Glutamatergic neuron (in vitro differentiated cells): ENCODE measurements around the gene RBM26. TPM values are rescaled to one million over a fixed set of nuclear protein-coding genes. Genes with fewer than 3 reads are reported as not detected.

Experiments used
- DNase-seq: peaks from one replicate; pipeline ENCODE4 v3.0.0; 2022
- H3K27ac Mint-ChIP-seq: one replicate; pipeline ENCODE4 v1.8.0; 2020; ENCODE audit warnings: mild to moderate bottlenecking, mixed read lengths, inconsistent platforms; ENCODE audit not compliant: unreplicated experiment
- H3K27me3 Mint-ChIP-seq: one replicate; pipeline ENCODE4 v1.8.0; 2020; ENCODE audit warnings: mild to moderate bottlenecking, moderate library complexity, mixed read lengths, inconsistent platforms; ENCODE audit not compliant: unreplicated experiment
- H3K36me3 Mint-ChIP-seq: one replicate; pipeline ENCODE4 v1.8.0; 2020; ENCODE audit warnings: mild to moderate bottlenecking, mixed read lengths, inconsistent platforms; ENCODE audit not compliant: unreplicated experiment
- H3K4me1 Mint-ChIP-seq: one replicate; pipeline ENCODE4 v1.8.0; 2020; ENCODE audit warnings: mild to moderate bottlenecking, low read depth, mixed read lengths, inconsistent platforms; ENCODE audit not compliant: unreplicated experiment
- H3K4me3 Mint-ChIP-seq: one replicate; pipeline ENCODE4 v1.8.0; 2020; ENCODE audit warnings: mild to moderate bottlenecking, mixed read lengths, inconsistent platforms; ENCODE audit not compliant: unreplicated experiment
- H3K9me3 Mint-ChIP-seq: one replicate; pipeline ENCODE4 v1.8.0; 2020; ENCODE audit warnings: mild to moderate bottlenecking, moderate library complexity, mixed read lengths, inconsistent platforms; ENCODE audit not compliant: unreplicated experiment
- total RNA-seq: library from RNA; stranded (reverse); fragmentation: NEBNext Ultra II Directional; extraction: Animal tissue kit (Norgen Biotek cat#: 25700); gene quantifications from one replicate; pipeline ENCODE4 v1.2.1, GENCODE V29; 2021; ENCODE audit not compliant: unreplicated experiment
- TF ChIP-seq, protein P1 (sequence below): fragments of 200-600 bp; sonication (generic); IDR thresholded peaks from one replicate; pipeline ENCODE4 v1.5.0; 2021; ENCODE audit not compliant: partially characterized antibody, unreplicated experiment

RBM26 gene
- total RNA-seq, 1 donor from 2014 or later: 51.4 TPM

GRCh38 chr13:79307433-79307861 lies 98.6 kb downstream of the RBM26 start:
- no peak for DNase-seq
- Mint-ChIP-seq H3K4me3 (no peak overlapping the region), H3K4me1 (no peaks in the 10 kb centered on the region), H3K27ac (no peak overlapping the region), H3K9me3 (peaks cover 1% of the 10 kb centered on the region), H3K36me3 (no peaks in the 10 kb centered on the region), H3K27me3 (peaks cover 2% of the 10 kb centered on the region)
- TF ChIP-seq, protein P1, sequence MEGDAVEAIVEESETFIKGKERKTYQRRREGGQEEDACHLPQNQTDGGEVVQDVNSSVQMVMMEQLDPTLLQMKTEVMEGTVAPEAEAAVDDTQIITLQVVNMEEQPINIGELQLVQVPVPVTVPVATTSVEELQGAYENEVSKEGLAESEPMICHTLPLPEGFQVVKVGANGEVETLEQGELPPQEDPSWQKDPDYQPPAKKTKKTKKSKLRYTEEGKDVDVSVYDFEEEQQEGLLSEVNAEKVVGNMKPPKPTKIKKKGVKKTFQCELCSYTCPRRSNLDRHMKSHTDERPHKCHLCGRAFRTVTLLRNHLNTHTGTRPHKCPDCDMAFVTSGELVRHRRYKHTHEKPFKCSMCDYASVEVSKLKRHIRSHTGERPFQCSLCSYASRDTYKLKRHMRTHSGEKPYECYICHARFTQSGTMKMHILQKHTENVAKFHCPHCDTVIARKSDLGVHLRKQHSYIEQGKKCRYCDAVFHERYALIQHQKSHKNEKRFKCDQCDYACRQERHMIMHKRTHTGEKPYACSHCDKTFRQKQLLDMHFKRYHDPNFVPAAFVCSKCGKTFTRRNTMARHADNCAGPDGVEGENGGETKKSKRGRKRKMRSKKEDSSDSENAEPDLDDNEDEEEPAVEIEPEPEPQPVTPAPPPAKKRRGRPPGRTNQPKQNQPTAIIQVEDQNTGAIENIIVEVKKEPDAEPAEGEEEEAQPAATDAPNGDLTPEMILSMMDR: no peak

DNA sequence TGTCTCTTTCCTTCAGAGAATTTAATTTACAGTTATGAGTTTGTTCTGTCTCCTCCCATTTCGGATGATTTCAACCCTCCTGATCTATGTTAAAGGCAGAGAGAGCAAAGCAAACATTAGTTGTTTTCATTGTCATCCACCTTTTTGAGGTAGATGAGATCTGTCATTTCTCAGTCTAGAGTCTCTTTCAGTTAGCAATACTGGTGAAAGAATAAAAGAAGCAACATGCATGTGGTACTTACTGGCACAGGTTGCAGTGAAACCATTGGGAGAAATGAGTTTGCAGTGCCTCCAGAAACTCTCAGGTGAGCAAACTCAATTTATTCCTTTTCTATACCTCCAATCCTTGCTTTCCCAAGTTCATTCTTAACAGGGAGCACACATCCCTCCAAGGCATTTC lies 99.4 kb downstream of the RBM26 start:
- Mint-ChIP-seq H3K4me1 (no peaks in the 10 kb centered on the region), H3K4me3 (no peak overlapping the region), H3K9me3 (peaks cover 2% of the 10 kb centered on the region), H3K27me3 (peaks cover 2% of the 10 kb centered on the region), H3K36me3 (no peaks in the 10 kb centered on the region), H3K27ac (no peak overlapping the region)
- TF ChIP-seq, protein P1: no peak
- no peak for DNase-seq

- H3K36me3 Mint-ChIP-seq: peaks cover 4% of the 10 kb centered on the region
Measured at GRCh38 chr13:79297128-79297527, 108.9 kb downstream of the RBM26 start.

GRCh38 chr13:79295906-79296706 lies 109.9 kb downstream of the RBM26 start:
- TF ChIP-seq, protein P1: no peak
- no peak overlapping the region for H3K4me3 Mint-ChIP-seq
- H3K27me3 Mint-ChIP-seq: peaks cover 2% of the 10 kb centered on the region
- no peak for DNase-seq
- H3K9me3 Mint-ChIP-seq: no peaks in the 10 kb centered on the region
- H3K36me3 Mint-ChIP-seq: peaks cover under 1% of the 10 kb centered on the region
- H3K4me1 Mint-ChIP-seq: peaks cover under 1% of the 10 kb centered on the region
- H3K27ac Mint-ChIP-seq: no peak overlapping the region

More at GRCh38 chr13:79297128-79297527, 108.9 kb downstream of the RBM26 start:
- no peak for DNase-seq
- TF ChIP-seq, protein P1: no peak
- Mint-ChIP-seq H3K27ac (no peak overlapping the region), H3K27me3 (peaks cover 2% of the 10 kb centered on the region), H3K4me3 (no peak overlapping the region), H3K9me3 (no peaks in the 10 kb centered on the region), H3K4me1 (no peaks in the 10 kb centered on the region)

DNA sequence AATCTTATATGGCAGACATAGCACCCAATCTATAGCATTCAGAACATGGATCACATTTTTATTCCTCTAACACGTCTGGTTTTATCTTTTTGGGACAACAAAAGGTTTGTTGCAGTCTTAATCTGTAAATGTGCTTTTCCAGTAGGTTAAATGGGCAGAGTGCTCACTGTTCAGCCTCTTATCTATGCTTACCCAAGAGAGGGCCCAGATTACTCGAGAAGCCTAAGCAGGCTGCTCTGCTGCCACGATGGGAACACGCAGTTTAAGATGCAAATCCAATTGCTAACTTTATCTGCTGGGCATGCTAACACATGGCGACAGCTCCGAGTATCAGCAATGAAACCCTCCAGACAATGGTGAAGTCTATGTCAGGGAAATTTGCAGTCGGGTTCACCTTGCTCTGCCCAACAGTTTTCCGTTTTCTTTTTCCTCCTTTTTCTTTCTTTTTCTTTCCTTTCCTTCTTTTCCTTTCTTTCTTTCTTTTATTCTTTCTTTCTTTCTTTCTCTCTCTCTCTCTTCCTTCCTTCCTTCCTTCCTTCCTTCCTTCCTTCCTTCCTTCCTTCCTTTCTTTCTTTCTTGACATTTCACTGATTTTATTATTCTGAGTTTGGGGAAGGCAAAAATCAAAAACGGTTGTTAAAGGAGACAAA lies 115.3 kb downstream of the RBM26 start:
- H3K9me3 Mint-ChIP-seq: peaks cover 2% of the 10 kb centered on the region
- H3K4me3 Mint-ChIP-seq: no peak overlapping the region
- peaks cover 3% of the 10 kb centered on the region for H3K27me3 Mint-ChIP-seq
- DNase-seq: no peak
- H3K27ac Mint-ChIP-seq: no peak overlapping the region
- H3K4me1 Mint-ChIP-seq: peaks cover 18% of the 10 kb centered on the region
- TF ChIP-seq, protein P1: no peak
- H3K36me3 Mint-ChIP-seq: no peaks in the 10 kb centered on the region
